KBM-7 (cell line): ENCODE results near the gene GALR3.
"Not testable (repeated sequence)": the region's sequence is repeated elsewhere in the genome, so short reads cannot be mapped to it uniquely, and the experiment has no call there.

Source experiments
- DNase-seq: peaks from one replicate; pipeline ENCODE4 v3.0.0-alpha.2; 2015
- in situ Hi-C: fragments of 300-500 bp; cut with MboI; formaldehyde crosslinking; loops from 2 replicates; pipeline ENCODE4 v1.14.3; 2020; ENCODE audit warnings: low sequenced_read_pairs, low pct_unique_long_range_greater_than_20kb, mixed read lengths

Gene GALR3

GRCh38 chr22:37823134-37823985 is at the start of gene GALR3:
GALR3 (plus strand) TSS chr22:37823382; CDS start chr22:37823407, 25 bp downstream.
- in situ Hi-C loops, result no loop called here
- DNase-seq, result no peak

DNA sequence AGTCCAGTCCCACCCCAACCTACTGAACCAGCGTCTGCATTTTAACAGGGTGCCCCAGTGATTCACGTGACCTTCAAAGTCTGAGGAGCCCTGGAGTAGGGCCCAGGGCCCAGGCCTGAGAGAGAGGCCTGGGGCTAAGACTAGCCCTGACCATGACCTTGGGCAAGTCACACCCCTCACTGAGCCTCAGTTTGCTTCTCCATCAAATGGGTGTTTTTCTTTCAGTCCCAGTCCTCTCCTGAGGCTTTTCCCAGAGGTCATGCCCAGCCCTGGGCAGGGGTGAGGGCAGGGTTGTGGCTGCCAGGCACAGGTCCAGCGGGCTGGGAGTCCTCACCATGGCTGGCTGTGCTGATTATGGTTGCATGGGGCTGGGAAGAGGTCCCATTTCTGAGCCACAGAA is 48.5 kb upstream of the GALR3 start:
- DNase-seq, result no peak
- in situ Hi-C loops, result no loop called here

DNA sequence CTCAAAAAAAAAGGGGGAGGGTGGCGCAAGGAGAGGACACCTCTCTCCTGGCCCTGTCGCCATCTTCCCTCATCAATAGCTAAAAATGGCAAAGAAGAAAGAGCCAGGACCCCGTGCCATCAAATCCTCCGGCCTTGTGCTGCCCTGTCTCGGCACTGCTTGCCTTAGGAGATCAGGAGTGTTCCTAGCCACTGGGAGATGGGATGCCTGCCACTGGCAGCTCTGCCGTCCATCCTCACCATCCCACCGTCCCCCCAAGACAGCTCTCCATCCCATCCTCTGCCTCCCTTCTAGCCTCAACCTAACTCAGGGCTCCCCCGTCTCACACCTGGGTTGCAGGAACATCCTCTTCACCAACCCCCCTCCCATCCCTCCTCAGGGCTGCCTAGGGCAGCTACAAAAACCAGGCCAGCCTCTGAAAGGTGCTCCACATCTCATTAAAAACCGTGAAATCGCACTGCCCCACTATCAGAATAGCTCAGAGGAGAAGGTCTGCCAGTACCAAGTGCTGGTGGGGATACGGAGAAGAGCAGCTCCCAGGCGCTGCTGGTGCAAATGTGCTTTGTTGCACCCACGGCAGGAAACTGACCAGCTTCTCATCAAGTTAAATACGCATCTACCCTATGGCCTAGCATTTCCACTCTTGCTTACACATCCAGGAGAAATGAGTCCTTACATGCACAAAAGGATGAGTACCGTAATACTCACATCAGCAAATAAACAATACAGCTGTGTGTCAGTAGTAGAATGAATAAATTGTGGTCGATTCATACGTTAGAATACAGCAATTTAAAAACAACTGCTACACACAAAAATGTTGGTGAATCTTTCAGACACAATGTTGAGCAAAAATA is 47.2 kb upstream of the GALR3 start:
- no peak for DNase-seq
- in situ Hi-C loops, result no loop called here

DNA sequence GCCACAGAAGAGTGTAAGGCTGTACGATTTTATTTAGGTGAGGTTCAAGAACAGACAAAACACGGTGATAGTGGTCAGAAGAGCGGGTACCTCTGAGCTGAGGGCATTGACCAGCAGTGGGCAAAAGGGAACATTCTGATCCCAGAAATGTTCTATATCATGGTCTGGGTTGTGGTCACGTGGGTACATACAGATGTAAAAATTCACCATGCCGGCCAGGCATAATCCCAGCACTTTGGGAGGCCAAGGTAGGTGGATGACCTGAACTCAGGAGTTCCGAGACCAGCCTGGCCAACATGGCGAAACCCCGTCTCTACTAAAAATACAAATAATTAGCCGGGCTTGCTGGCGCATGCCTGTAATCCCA is 46.6 kb upstream of the GALR3 start:
- no peak for DNase-seq
- in situ Hi-C loops, result no loop called here

GRCh38 chr22:37777122-37777687 is 46.0 kb upstream of the GALR3 start:
- in situ Hi-C loops, result no loop called here
- no peak for DNase-seq

DNA sequence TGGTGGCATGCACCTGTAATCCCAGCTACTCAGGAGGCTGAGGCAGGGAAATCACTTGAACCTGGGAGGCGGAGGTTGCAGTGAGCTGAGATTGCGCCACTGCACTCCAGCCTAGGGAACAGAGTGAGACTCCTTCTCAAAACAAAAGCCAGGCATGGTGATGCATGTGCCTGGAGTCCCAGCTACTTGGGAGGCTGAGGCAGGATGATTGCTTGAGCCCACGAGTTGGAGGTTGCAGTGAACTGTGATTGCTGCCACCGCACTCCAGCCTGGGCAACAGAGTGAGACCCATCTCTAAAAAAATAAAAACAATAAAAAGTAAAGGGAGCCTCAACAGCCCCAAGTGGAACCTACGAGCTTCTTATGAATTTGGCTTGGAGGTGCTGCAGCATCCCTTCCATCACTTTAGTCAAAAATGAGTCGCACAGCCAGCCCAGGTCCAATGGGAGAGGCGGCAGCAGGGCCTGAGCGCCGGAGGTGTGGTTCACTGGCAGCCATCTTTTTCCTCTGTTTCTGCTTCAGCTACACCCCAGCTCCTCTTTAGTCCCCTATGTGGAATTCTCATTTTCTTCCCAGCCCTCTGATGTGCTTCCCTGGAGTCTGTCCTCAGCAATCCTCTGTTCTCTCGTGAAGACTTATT is 44.7 kb upstream of the GALR3 start:
- in situ Hi-C loops, result no loop called here

GRCh38 chr22:37781434-37782059 is 41.6 kb upstream of the GALR3 start:
- in situ Hi-C loops, result no loop called here
- DNase-seq, result no peak

More for the DNA sequence above, 44.7 kb upstream of the GALR3 start:
- DNase-seq, result no peak

DNA sequence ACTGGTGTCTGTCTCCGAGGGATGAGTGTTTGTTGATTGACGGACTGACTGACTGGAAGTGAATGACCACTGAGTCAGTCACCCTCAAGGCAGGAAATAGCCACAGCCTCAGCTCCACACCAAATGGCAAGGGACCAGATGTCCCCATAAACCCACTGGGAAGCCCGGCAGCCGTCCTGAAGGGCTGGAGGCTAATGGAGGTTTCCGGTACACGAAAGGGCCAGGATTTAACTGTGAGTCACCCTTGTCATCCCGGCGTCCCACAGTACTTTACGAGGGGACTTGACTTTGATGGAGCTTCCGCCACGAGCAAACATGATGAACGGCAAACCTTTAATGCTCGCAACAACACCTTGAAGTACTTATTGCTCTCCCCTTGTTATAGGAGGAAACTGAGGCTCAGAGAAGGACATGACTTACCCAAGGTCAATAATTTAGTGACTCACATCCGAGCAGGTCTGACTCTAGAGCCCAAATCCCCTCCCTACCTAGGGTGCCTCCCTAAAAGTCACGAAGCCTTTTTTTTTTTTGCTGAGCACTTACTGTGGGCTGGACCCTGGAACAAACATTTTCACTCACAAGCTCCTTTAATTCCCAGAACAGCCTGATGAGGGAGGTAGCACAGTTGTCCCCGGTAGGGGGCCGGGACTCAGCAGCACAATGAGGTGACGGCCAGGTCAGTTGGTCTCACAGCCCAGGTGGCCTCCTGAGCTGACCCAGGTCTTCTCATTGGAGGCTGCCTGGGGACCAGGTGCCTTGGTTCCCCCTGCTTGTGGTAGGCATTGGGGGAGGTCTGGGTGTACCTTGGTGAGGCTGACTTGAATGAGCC is 40.6 kb upstream of the GALR3 start:
- no peak for DNase-seq
- in situ Hi-C loops, result no loop called here

- in situ Hi-C loops, result no loop called here
- no peak for DNase-seq
Measured at GRCh38 chr22:37784829-37785495, 38.2 kb upstream of the GALR3 start.

DNA sequence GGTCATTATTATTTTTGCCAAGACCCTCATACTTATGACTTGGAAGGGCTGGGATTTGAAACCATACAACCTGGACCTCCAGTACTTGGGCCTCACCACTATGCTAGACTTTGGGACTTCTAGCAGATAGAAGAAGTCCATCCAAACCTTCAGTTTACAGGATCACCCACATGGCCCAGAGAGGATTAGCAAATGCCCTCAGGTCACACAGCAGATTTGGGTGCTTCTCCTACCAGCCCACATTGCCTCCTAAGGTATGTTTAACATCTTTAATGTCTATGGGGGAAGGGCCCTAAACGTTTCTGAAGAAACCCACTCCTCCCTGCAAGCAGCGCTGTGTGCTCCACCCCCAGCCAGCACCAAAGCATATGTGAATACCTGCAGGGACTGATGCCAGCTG is 32.9 kb upstream of the GALR3 start:
- no peak for DNase-seq
- in situ Hi-C loops, result no loop called here

GRCh38 chr22:37792494-37792893 is 30.7 kb upstream of the GALR3 start:
- DNase-seq, result no peak
- in situ Hi-C loops, result no loop called here

DNA sequence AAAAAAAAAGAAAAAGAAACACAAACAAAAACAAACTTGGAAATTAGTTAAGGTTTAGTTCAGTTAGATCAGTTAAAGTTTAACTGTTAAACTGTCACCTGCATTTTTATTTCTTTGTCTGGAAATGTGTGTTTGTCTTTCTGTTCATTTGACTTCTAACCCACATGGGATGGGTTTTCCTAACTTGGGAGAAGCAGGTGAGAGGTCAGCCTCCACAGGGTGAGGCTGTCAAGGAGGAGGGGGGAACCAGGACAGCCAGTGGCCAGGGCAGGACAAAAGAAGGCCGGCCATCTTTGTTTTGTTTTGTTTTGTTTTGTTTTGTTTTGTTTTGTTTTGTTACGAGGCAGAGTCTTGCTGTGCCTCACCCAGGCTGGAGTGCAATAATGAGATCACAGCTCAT is 28.8 kb upstream of the GALR3 start:
- DNase-seq, result no peak
- in situ Hi-C loops, result no loop called here

- no peak for DNase-seq
- in situ Hi-C loops, result no loop called here
Measured at GRCh38 chr22:37796079-37796478, 27.1 kb upstream of the GALR3 start.

- in situ Hi-C loops, result not testable (repeated sequence)
Measured at GRCh38 chr22:37797259-37797658, 25.9 kb upstream of the GALR3 start.

DNA sequence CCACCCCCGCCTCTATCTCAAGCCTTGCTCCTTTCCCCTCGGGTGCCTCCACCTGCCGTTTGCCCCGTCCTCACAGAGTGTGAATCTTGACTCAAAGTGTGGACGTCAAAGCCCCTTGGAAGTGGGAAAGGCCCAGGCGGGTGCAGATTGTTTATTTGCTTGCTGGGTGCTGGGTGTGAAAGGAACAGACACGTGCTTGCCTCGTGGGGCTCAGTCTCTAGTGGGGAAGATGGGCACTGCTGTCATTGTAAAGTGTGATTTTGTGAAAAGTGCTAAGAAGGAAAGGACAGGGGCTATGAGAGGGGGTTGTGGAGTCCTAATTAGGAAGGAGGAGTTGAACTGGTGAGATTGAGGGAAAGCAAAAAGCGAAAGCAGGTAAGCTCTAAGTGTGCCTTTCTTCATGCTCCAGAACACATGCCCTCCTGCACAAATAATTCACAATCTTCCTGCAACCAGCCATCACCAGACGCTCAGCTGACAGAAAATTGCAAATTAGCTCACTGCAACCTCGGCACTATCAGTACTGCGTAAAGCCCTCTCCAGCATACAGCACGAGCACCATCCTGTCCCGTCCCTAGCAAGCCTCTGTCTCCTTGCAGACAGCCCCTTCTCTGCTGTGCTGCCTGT is 25.2 kb upstream of the GALR3 start:
- no peak for DNase-seq
- in situ Hi-C loops, result no loop called here

More at GRCh38 chr22:37797259-37797658, 25.9 kb upstream of the GALR3 start:
- not testable (repeated sequence) for DNase-seq

DNA sequence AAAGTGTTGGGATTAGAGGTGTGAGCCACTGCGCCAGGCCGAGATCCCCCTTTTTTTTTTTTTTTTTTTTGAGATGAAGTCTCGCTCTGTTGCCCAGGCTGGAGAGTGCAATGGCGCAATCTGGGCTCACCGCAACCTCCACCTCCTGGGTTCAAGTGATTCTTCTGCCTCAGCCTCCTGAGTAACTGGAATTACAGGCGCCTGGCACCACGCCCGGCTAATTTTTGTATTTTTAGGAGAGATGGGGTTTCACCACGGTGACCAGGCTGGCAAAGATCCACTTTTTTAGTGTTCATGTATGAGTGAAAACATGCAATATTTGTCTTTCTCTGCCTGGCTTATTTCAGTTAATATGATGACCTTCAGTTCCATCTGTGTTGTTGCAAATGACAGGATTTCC is 23.2 kb upstream of the GALR3 start:
- not testable (repeated sequence) for DNase-seq

GRCh38 chr22:37801946-37802309 is 21.3 kb upstream of the GALR3 start:
- peak; percentile 30 for DNase-seq
- in situ Hi-C loops, result no loop called here

More for the DNA sequence above, 23.2 kb upstream of the GALR3 start:
- in situ Hi-C loops, result not testable (repeated sequence)
